BLaER1 (cell line): Measurements from ENCODE around the gene UNC13A.

Source experiments
- H3K27ac ChIP-seq: shearing (Covaris generic); formaldehyde crosslinking; 2 replicates; pipeline ENCODE4 v1.8.1; 2022
- H3K27me3 ChIP-seq: shearing (Covaris generic); formaldehyde crosslinking; 2 replicates; pipeline ENCODE4 v1.8.1; 2022
- H3K36me3 ChIP-seq: shearing (Covaris generic); formaldehyde crosslinking; 2 replicates; pipeline ENCODE4 v1.8.1; 2022
- H3K4me1 ChIP-seq: shearing (Covaris generic); formaldehyde crosslinking; 2 replicates; pipeline ENCODE4 v1.8.1; 2022
- H3K4me2 ChIP-seq: shearing (Covaris generic); formaldehyde crosslinking; 2 replicates; pipeline ENCODE4 v1.8.1; 2022
- H3K4me3 ChIP-seq: shearing (Covaris generic); formaldehyde crosslinking; 2 replicates; pipeline ENCODE4 v1.8.1; 2022
- H3K9ac ChIP-seq: shearing (Covaris generic); formaldehyde crosslinking; 2 replicates; pipeline ENCODE4 v1.8.1; 2022
- H3K9me3 ChIP-seq: shearing (Covaris generic); formaldehyde crosslinking; 2 replicates; pipeline ENCODE4 v1.8.1; 2022
- H4K20me1 ChIP-seq: shearing (Covaris generic); formaldehyde crosslinking; 2 replicates; pipeline ENCODE4 v1.8.1; 2022
- Cebpa-rat ChIP-seq: shearing (Covaris generic); IDR thresholded peaks from 2 replicates; pipeline ENCODE4 v1.8.1; 2022

Gene UNC13A

DNA sequence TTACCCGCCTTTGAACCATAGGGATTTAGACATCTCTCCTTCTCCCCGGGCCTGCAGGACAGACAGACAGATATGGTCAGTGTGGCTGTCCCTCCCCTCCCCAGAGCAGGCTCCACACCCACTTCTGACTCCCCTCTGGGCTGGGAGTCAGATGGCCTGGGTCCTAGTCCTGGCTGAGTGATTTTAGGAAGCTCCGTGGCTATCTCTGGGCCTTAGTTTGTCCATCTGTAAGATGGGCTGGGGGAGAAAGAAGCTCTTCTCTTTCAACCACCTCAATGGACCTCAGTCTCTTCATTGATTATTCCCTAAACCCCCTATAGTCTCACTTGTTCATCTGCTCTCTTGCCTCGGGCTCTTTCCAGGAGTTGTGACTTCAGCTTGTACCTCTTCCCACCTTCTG lies 35.5 kb downstream of the UNC13A start:
- Histone ChIP-seq H3K27ac (no peak overlapping the region), H3K4me3 (no peak overlapping the region), H3K36me3 (no peaks in the 10 kb centered on the region), H3K4me2 (no peak overlapping the region), H4K20me1 (no peaks in the 10 kb centered on the region), H3K27me3 (no peaks in the 10 kb centered on the region), H3K9ac (no peak overlapping the region), H3K4me1 (no peaks in the 10 kb centered on the region), H3K9me3 (no peaks in the 10 kb centered on the region)
- no peak for TF ChIP-seq Cebpa-rat

DNA sequence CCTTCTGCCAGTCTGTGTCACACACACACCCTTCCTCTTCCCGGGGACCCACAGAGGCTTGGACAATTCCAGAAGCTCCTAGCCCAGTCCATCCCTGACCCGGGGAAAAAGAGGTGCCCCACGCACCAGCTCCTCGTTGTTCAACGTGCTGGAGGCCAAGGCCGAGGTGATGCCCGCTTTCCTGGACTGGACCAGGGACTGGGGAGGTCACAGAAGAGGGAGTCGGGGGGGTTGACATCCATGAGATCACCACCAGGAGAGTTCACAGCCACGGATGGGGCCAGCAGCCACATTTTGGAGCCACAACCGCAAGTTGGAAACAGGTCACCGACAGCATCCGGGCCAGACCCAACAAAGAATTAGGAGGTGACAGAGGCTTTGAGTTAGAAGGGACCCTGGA lies 39.4 kb downstream of the UNC13A start:
- no peaks in the 10 kb centered on the region for H3K36me3 ChIP-seq
- no peaks in the 10 kb centered on the region for H4K20me1 ChIP-seq
- H3K9me3 ChIP-seq: no peaks in the 10 kb centered on the region
- no peaks in the 10 kb centered on the region for H3K27me3 ChIP-seq
- no peak overlapping the region for H3K4me2 ChIP-seq
- no peak overlapping the region for H3K9ac ChIP-seq
- no peak overlapping the region for H3K4me3 ChIP-seq
- no peak overlapping the region for H3K27ac ChIP-seq
- TF ChIP-seq Cebpa-rat: no peak
- H3K4me1 ChIP-seq: no peaks in the 10 kb centered on the region

DNA sequence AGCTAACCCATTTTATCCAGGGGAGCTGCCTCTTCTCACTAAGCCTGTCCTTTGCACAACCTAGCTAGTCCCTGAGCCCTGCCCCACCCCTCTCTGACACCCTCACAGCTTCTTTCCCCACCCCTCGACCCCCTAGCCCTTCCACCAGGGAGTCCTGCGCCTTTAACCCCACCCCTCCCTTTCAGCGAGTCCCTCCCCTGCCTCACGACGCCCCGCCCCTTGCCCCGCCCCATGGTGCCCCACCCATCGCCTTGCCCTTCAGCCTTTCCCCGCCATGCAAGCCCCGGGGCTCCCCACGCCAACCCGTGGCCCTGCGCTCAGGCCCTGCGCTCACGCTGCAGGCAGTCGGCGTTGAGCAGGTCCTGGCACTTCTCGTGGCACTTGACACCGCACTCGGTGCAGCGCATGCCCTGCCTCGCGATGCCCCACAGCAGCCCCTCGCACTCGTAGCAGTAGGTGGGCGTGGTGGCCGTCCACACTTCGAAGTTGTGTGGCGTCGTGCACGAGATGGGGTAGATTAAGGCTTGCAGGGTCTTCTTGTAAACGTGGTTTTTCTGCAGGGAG lies 40.0 kb downstream of the UNC13A start:
- H3K36me3 ChIP-seq: no peaks in the 10 kb centered on the region
- H3K9me3 ChIP-seq: no peaks in the 10 kb centered on the region
- no peak overlapping the region for H3K27ac ChIP-seq
- no peak overlapping the region for H3K4me3 ChIP-seq
- TF ChIP-seq Cebpa-rat: no peak
- no peaks in the 10 kb centered on the region for H4K20me1 ChIP-seq
- H3K4me2 ChIP-seq: no peak overlapping the region
- no peak overlapping the region for H3K9ac ChIP-seq
- no peaks in the 10 kb centered on the region for H3K27me3 ChIP-seq
- no peaks in the 10 kb centered on the region for H3K4me1 ChIP-seq

DNA sequence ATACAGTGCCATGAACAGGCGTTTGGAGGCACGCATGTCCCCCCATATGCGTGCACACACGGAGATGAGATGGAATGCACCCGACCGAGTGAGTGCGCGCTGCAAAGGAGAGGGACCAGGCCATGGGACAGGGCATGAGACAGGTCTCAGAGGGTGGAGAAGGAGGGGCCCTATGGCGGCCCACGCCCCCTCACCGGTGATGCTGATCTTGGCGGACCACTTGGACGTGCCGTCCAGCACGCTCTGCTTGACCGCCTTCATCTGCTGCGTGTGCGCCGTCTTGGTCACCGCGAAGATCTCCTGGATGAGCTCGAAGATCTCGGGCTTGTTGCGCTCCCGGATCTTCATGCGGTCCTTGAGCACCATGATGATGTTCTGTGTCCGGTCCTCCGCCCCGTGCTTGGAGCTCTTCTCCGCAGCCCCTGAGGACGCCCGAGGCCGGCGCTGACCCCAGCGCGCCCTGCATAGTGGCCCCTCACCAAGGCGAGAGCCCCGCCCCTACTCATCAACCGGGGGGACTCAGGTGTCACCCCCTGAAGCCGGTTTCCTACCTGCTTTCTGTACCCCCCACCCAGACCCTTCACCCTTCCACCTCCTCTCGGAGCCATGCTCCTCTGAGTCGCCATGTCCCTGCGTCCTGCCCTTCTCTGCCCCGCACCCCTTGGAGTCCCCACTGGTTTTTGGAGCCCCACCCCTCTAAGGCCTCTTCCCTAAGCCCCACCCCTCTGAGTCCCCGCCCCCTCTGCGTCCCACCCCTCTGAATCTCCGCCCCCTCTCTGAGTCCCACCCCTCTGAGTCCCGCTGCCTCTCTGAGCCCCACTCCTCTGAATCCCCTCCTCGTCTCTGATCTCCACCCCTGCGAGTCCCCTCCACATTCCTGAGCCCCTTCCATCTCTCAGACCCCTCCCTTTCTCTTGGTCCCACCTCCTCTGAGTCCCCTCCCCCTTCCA lies 40.8 kb downstream of the UNC13A start:
- Histone ChIP-seq H3K36me3 (no peaks in the 10 kb centered on the region), H3K9me3 (no peaks in the 10 kb centered on the region), H3K4me1 (no peaks in the 10 kb centered on the region), H3K4me3 (no peak overlapping the region), H3K4me2 (no peak overlapping the region), H3K27ac (no peak overlapping the region), H4K20me1 (no peaks in the 10 kb centered on the region), H3K27me3 (no peaks in the 10 kb centered on the region), H3K9ac (no peak overlapping the region)
- TF ChIP-seq Cebpa-rat: no peak

DNA sequence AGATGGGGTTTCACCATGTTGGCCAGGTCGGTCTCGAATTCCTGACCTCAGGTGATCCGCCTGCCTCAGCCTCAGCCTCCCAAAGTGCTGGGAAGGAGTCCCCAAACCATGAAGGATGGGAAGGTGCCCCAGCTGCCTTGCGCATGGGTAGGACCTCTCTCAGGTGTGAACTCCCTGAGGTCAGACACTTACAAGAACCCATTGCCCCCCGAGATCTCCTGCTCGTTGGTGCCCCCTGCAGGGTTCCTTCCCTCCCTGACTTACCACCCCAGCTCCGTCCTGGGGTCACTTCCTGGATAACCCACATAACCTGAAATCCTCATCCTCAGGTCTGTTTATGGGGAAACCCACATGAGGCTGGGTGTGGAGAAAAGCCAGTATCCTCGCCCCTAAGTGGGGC lies 41.7 kb downstream of the UNC13A start:
- no peak overlapping the region for H3K4me3 ChIP-seq
- no peaks in the 10 kb centered on the region for H3K4me1 ChIP-seq
- H3K27me3 ChIP-seq: no peaks in the 10 kb centered on the region
- no peak overlapping the region for H3K27ac ChIP-seq
- no peaks in the 10 kb centered on the region for H3K36me3 ChIP-seq
- H4K20me1 ChIP-seq: no peaks in the 10 kb centered on the region
- H3K9ac ChIP-seq: no peak overlapping the region
- TF ChIP-seq Cebpa-rat: no peak
- H3K4me2 ChIP-seq: no peak overlapping the region
- H3K9me3 ChIP-seq: no peaks in the 10 kb centered on the region

DNA sequence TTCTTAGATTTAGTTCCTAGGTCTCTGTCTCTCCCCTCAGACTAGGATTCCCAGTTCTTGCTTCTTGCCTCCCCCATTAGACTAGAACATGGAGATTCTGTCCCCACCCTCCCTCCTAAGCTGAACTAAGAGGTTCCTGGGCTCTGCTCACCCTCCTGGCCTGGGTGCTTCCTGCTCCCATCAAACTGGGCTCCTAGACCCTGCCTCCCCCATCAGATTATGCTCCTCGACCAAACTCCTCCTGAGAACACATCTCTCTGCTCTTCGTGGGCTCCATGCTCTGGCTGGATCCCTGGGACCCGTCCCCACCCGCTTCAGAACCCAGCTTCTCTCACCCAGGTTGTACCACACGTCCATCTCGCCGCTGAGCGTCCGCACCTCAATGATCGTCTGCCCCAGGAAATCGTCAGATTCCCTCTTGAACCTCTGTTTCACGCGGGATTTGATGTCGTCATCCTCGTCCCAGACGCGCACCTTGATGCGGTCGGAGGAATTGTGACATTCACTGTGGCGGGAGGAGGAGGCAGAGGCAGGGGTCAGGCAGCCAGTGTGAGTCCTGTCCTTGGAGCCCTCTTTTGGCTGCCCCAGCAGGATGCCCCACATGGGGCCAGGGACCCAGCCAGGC lies 42.7 kb downstream of the UNC13A start:
- Histone ChIP-seq H3K9me3 (no peaks in the 10 kb centered on the region), H3K36me3 (no peaks in the 10 kb centered on the region), H3K4me2 (no peak overlapping the region), H3K27me3 (no peaks in the 10 kb centered on the region), H3K27ac (no peak overlapping the region), H3K4me1 (no peaks in the 10 kb centered on the region), H3K9ac (no peak overlapping the region), H4K20me1 (no peaks in the 10 kb centered on the region), H3K4me3 (no peak overlapping the region)
- TF ChIP-seq Cebpa-rat: no peak

DNA sequence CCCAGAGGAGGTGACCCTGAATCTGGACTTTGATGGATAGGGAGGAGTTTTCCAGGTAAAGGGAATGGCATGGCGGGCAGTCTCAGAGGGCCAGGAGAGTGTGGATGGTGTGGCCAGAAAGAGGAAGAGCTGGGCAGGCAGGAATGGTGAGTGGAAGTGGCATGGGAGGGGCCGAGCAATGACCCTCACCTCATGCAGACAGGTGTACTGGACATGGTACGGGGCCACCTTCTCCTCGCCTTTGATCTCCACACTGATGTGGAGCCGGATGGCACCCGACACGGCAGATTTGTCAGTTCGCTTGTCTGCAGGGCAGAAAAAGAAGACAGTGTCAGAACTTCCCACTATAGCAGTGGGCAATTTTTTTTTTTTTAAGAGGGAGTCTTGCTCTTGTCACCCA lies 45.5 kb downstream of the UNC13A start:
- H4K20me1 ChIP-seq: no peaks in the 10 kb centered on the region
- H3K4me2 ChIP-seq: no peak overlapping the region
- H3K9me3 ChIP-seq: no peaks in the 10 kb centered on the region
- no peak overlapping the region for H3K9ac ChIP-seq
- TF ChIP-seq Cebpa-rat: no peak
- no peaks in the 10 kb centered on the region for H3K27me3 ChIP-seq
- no peak overlapping the region for H3K4me3 ChIP-seq
- no peak overlapping the region for H3K27ac ChIP-seq
- no peaks in the 10 kb centered on the region for H3K36me3 ChIP-seq
- H3K4me1 ChIP-seq: no peaks in the 10 kb centered on the region

DNA sequence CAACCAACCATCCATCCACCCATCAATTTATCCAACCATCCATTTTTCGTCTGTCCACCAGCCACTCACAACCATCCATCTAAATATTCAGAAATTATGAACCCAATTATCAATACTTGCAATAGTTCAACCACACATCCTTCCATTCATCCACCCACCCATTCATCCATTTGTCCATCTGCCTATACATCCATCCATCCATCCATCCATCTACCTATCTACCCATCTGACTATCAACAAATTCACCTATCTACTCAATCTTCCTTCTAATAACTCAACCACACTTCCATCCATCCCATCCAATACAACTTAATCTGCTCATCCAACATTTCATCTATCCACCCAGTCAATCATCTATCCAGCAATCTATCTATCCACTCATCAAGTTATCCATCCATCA lies 46.3 kb downstream of the UNC13A start:
- H3K9me3 ChIP-seq: no peaks in the 10 kb centered on the region
- H3K36me3 ChIP-seq: no peaks in the 10 kb centered on the region
- H3K9ac ChIP-seq: no peak overlapping the region
- H3K4me3 ChIP-seq: no peak overlapping the region
- no peaks in the 10 kb centered on the region for H3K27me3 ChIP-seq
- no peak overlapping the region for H3K27ac ChIP-seq
- H3K4me2 ChIP-seq: no peak overlapping the region
- no peaks in the 10 kb centered on the region for H4K20me1 ChIP-seq
- no peak for TF ChIP-seq Cebpa-rat
- no peaks in the 10 kb centered on the region for H3K4me1 ChIP-seq

DNA sequence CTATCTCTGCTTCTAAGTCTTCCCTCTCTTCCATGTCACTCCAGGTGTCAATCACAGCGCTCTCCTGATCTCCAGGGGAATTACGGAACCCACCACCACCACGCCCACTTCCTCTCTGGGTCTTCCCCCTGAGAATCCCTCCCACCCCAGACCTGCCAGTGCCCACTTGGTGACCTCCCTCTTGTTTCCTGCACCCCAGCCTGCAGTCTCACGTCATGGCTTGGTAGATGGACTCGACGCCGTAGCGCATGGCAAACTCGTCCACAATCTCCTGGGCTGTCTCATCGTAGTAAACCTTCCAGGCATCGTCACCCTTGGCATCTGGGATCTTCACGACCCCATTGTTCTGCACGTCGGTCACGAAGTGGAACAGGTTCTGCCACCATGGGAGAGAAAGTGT lies 47.0 kb downstream of the UNC13A start:
- Histone ChIP-seq H3K4me3 (no peak overlapping the region), H3K36me3 (no peaks in the 10 kb centered on the region), H3K27me3 (no peaks in the 10 kb centered on the region), H3K9ac (no peak overlapping the region), H3K4me1 (no peaks in the 10 kb centered on the region), H3K27ac (no peak overlapping the region), H3K4me2 (no peak overlapping the region), H3K9me3 (no peaks in the 10 kb centered on the region), H4K20me1 (no peaks in the 10 kb centered on the region)
- no peak for TF ChIP-seq Cebpa-rat

DNA sequence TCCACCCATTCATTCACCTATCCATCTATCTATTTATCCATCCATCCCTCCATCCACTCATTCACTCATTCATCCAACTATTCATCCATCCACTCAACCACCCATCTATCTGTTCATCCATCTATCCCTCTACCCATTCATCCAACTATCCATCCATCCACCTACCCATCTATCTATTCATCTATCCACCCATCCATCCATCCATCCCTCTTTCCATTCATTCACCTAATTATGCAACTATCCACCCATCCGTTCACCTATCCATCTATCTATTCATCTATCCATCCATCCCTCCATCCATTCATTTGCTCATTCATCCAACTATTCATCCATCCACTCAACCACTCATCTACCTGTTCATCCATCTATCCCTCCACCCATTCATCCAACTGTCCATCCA lies 54.5 kb downstream of the UNC13A start:
- Histone ChIP-seq H3K4me3 (no peak overlapping the region), H3K4me2 (no peak overlapping the region), H3K4me1 (0 out of 2 replicates have a peak, but pooled peaks cover 4% of the 10 kb centered on the region), H3K27ac (no peak overlapping the region), H3K36me3 (no peaks in the 10 kb centered on the region), H3K9me3 (0 out of 2 replicates have a peak, but pooled peaks cover 3% of the 10 kb centered on the region), H4K20me1 (no peaks in the 10 kb centered on the region), H3K9ac (no peak overlapping the region), H3K27me3 (no peaks in the 10 kb centered on the region)
- TF ChIP-seq Cebpa-rat: no peak
